Fibroblast of the aortic adventitia (primary cell): ENCODE measurements around the gene ENGASE. TPM values are rescaled to one million over a fixed set of nuclear protein-coding genes. Genes with fewer than 3 reads are reported as not detected.

ENCODE experiments used
- DNase-seq: peaks from one replicate; pipeline ENCODE4 v3.0.0-alpha.2; 2010; ENCODE audit warnings: low read depth
- H3K4me3 ChIP-seq: 2 replicates; pipeline ENCODE4 v1.5.1; 2011; ENCODE audit warnings: low read depth, mild to moderate bottlenecking, control low read depth, low read length, moderate library complexity
- CTCF ChIP-seq: IDR thresholded peaks from 2 replicates; pipeline ENCODE4 v1.5.1; 2011; ENCODE audit warnings: mild to moderate bottlenecking, low read length, control low read depth, inconsistent platforms; ENCODE audit not compliant: insufficient read depth
- total RNA-seq: library from RNA; depleted of rRNA; stranded (reverse); fragments of >200 nt; gene quantifications from 2 replicates; pipeline ENCODE4 v1.2.3, GENCODE V29; 2012; ENCODE audit warnings: low replicate concordance

ENGASE gene
- total RNA-seq, 1 donor = 8.4 TPM

DNA sequence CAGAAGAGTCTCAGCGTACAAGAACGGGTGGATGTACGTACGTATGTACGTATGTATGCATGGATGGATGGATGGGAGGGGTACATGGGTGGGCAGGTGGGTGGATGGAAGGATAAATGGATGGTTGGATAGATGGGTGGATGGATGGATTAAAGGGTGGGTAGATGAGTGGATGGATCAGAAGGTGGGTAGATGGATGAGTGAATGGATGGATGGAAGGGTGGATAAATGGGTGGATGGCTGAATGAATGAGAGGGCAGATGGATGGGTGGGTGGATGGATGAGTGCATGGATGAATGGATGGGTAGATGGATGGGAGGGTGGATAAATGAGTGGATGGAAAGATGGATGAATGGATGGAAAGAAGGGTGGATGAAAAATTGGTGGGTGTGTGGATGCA, 45.6 kb downstream of the ENGASE start:
- no peak for TF ChIP-seq CTCF
- no peak for DNase-seq
- H3K4me3 ChIP-seq = no peak overlapping the region

GRCh38 chr17:79123988-79124387, 49.4 kb downstream of the ENGASE start:
- no peak overlapping the region for H3K4me3 ChIP-seq
- TF ChIP-seq CTCF = no peak
- no peak for DNase-seq

GRCh38 chr17:79124513-79125209, 50.0 kb downstream of the ENGASE start:
- TF ChIP-seq CTCF = no peak
- no peak overlapping the region for H3K4me3 ChIP-seq
- DNase-seq = no peak

DNA sequence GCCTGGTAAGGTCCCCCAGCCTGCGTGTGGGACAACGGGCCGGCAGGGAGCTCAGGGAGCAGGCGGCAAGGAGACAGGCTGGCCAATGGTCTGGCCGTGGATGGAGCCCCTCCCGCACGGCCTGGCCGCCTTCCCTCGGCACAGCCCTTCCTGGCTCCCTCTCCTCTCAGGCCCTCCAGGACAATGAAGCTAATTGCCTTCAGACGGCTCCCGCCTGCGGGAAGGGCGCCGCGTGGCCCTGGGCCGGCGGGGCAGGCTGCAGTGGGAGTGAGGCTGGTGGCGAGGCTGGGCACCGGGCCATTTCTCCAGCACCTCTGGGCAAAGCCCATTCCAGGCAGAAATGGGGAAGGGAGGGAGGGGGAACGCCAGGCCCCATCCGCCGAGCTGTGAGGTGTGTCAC, 50.9 kb downstream of the ENGASE start:
- H3K4me3 ChIP-seq = no peak overlapping the region
- TF ChIP-seq CTCF = no peak
- DNase-seq = no peak

DNA sequence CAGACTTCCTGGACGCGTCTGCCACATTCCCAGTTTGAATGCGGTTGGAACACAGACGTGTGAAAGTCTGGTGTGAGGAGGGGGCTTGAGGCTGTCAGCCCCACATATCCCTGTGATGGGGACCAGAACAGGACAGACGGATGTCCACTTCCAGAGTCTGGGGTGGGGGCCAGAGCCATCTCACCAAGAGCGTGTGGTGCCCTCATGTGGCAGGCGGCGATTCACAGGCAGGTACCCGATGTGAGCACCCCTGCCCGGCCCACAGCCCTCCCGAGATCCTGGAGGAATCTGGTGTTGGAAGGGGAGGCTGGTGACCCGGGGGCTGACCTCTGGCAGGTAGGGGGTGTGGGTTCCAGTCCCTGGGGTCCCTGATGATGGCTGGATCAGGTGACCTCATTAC, 51.5 kb downstream of the ENGASE start:
- no peak for DNase-seq
- H3K4me3 ChIP-seq = no peak overlapping the region
- TF ChIP-seq CTCF = peak; percentile 0

GRCh38 chr17:79127534-79128135, 53.0 kb downstream of the ENGASE start:
- no peak for DNase-seq
- no peak overlapping the region for H3K4me3 ChIP-seq
- TF ChIP-seq CTCF = no peak

DNA sequence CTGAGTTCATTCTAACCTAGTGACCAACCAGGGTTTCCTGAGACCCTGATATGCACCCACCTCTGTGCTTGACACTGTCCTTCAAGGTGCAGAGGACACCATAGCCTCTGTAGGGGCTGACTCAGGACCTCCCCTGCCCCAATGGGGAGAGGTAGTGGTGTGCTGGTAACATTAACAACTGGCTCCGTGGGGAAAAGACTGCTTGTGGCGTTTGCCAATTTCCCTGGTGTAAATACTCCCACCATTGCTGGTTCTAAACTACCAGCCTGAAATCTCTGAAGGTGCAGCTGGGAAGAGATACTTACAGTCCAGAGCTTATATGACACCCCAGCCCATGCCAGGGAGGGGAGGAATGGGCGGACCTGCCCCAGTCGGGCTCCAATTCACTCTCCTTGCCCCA, 54.9 kb downstream of the ENGASE start:
- no peak for DNase-seq

More for the DNA sequence above, 54.9 kb downstream of the ENGASE start:
- no peak overlapping the region for H3K4me3 ChIP-seq
- no peak for TF ChIP-seq CTCF
